Stimulated activated CD4-positive, alpha-beta T cell treated with anti-CD3 and anti-CD28 coated beads, Interleukin-12 subunit alpha, Interleukin-12 subunit beta, amount 100 ng/mL, for 4 hours (primary cell): Measurements from ENCODE around the gene OR52W1.

Experiments
- DNase-seq: peaks from one replicate; pipeline ENCODE4 v3.0.0-alpha.2; 2020

The OR52W1 gene, protein sequence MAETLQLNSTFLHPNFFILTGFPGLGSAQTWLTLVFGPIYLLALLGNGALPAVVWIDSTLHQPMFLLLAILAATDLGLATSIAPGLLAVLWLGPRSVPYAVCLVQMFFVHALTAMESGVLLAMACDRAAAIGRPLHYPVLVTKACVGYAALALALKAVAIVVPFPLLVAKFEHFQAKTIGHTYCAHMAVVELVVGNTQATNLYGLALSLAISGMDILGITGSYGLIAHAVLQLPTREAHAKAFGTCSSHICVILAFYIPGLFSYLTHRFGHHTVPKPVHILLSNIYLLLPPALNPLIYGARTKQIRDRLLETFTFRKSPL

DNA sequence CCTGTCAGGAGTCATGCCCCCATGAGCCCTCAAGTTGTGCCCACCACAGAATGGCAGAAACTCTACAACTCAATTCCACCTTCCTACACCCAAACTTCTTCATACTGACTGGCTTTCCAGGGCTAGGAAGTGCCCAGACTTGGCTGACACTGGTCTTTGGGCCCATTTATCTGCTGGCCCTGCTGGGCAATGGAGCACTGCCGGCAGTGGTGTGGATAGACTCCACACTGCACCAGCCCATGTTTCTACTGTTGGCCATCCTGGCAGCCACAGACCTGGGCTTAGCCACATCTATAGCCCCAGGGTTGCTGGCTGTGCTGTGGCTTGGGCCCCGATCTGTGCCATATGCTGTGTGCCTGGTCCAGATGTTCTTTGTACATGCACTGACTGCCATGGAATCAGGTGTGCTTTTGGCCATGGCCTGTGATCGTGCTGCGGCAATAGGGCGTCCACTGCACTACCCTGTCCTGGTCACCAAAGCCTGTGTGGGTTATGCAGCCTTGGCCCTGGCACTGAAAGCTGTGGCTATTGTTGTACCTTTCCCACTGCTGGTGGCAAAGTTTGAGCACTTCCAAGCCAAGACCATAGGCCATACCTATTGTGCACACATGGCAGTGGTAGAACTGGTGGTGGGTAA is at the start of gene OR52W1:
Gene OR52W1 (plus strand): TSS at position 51 of the 637 bp plus-strand sequence. CDS start 0 bp downstream, at position 51.
- no peak for DNase-seq

DNA sequence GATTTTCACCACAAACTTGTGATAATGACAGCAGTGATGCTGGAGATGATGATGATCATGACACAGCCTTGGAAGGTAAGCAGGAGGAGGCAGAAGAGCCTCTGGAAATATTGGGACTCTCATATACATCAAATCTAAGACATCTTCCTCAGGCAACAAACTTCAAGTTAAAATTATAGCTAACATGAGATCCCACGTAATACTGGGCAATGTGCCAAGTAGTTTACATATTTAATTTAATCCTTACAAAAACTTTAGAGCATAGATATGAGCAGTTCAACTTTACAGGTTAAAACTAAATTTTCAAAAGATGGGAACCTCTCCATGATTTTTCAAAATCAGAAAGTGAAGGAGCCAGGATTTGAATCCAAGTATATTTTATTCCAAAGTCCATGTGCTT is 47.9 kb upstream of the OR52W1 start:
- no peak for DNase-seq

DNA sequence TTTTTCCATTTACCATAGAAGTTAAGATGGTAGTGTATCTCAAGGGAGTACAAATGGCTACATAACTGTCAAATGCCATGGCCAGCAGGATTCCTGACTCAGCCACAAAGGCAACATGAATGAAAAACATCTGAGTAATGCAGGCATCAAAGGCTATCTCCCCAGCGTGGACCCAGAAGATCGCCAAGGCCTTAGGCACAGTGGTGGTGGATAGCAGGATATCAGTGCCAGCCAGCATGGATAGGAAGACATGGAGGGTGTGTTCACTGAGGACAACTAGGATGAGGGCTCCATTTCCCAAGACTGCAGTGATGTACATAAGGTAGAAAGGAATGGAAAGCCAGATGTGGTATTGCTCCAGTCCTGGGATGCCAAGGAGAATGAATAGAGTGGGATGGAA is 46.9 kb upstream of the OR52W1 start:
- DNase-seq = no peak

DNA sequence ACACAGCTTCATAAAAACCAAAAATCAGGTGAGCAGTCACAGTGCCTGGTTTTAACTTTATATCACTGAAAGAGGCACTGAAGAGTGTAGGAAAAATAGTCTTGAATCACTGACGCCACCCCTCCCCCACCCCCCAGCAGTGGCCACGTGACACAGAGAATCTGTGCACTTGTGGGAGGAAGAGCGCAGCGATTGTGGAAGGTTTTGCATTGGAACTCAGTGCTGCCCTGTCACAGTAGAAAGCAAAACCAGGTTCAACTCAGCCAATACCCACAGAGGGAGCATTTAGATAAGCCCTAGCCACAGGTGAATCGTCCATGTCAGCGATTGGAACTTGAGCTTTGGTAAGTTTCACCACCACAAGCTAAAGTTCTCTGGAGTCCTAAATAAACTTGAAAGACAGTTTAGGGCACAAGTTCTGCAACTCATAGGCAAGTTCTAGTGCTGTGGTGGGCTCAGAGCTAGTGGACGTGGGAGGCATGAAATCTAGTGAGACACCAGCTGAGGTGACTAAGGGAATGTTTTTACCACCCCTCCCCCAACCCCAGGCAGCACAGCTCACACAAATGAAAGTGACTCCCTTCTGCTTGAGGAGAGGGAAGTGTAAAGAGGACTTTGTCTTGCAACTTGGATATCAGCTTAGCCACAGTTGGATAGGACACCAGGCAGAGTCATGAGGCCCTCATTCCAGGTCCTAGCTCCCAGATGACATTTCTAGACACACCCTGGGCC is 42.2 kb upstream of the OR52W1 start:
- no peak for DNase-seq

DNA sequence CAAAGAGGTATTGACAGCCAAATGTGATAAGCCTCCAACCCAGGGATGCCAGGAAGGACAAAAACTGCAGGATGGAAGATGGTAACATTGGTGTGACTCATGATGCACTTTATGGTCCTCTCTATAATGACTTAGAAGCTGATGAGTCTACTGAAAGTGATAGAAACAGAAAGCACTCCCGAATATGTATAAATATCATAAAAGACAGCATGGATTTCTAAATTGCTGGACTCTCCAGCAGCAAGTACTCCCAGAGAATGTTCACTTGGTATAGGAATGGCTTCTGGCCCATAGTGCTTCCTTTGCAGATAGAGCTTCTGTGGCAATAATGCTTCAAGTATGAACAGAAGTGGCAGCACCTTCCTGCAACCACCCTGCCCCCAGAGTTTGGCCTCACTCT is 28.8 kb upstream of the OR52W1 start, which contains the start of gene OR52B2:
Gene OR52B2 (minus strand): TSS at position 101 of the 400 bp plus-strand sequence. CDS start 0 bp downstream, at position 101.
- DNase-seq = no peak

DNA sequence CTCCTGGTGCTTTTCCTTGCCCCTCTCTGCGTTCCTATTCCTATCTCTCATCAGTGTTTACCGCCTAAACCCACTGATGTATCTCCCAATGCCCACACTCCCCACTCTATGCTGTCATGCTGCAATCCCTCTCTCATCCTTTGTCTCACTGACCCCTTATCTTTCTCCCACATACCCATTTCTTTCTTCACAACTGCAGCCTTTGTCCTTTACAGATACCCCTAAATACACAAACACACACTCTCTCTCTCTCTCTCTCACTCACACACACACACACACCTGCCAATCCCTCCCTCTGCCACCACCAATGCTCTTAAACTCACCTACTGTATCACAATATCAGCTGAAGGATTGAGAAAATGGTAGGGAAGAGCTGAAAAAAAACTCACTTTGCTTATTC is 23.6 kb upstream of the OR52W1 start:
- no peak for DNase-seq

DNA sequence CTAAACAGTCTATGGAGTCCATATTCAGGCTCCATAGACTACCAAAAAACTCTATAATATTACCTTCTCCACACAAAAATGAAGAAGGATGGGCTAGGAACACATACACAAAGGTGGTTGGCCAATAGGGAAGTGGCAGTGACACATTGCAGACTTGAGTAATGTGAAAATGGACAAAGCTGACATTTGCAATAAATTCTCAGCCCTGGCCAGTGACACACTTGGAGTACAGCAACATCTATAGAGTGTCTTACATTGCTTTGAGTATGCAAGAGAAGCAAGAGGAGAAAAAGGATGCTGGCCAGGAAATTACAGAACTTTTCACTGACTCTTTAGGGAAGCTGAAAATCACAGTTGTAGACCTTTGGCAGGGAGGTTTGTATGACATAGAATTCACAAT is 7.3 kb upstream of the OR52W1 start:
- no peak for DNase-seq

DNA sequence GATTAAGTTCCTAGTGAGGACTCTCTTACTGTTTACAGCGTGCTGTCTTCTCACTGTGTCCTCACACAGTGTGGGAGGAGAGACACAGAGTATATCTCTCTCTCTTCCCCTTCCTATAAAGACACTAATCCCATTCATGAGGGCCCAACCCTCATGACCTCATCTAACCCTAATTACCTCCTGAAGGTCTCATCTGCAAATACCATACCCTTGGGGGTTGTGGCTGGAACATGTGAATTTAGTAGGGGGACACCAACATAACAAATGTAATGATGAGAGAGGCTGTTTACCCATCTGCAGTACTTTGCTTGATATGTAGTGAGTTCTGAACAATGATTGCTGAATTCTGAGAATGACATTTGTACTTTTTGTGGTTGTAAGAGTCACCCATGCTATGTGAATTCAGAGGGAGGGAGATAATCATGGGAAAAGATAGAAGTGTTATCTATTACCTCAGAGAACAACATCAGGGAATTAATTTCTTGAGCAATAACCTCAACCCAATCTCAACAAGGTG is 4.9 kb upstream of the OR52W1 start:
- DNase-seq = no peak

DNA sequence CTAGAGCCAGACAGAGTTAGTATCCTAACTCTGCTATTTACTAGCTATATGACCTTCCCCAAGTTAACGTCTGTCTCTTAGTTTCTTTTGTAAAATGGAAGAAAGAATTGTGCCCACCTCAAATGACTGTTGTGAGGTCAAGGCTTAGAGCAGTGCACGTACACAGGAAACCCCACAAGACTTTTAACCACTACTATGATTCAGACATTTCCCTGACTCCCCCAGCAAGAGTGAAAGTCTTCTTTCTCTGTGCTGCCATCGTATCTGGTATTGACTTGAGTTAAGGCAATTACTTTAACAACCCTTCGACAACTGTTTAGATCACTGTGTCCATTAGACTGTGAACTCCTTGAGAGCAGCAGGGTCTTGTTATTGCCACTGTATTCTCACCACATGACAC is 2.6 kb upstream of the OR52W1 start:
- no peak for DNase-seq

DNA sequence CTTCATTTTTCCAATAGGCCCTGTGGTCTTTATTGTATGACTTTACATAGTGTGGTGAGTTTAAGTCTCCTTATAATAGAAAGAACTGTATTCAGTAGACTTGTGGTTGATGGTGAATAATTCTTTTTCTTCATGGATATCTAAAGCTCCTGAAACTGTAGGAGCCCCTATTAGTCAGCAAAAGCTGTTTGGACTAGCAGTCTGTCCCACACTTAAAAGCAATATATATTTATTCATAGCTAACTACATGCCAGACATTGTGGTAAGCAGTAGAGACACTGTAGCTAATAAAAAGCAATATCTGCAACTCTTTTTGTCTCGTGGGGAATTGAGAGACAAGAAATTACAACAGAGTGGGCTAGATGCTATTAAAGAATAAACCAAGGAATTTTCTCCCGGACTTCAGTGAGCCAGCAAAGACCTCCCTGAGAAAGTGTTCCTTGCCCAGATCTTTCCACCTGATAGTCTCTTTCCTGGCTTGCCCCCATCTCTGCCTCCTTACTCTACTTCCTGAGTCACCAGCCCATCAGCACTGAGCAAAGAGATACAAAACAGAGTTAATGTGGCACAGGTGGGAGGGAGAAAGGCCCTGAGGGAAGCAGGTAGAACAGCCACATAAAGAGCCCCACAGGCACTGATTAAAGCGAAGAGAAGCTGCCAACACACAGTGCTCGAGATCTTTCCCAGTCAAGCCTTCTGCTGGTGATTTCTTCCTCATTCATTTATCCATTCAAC is 1.4 kb upstream of the OR52W1 start:
- no peak for DNase-seq

DNA sequence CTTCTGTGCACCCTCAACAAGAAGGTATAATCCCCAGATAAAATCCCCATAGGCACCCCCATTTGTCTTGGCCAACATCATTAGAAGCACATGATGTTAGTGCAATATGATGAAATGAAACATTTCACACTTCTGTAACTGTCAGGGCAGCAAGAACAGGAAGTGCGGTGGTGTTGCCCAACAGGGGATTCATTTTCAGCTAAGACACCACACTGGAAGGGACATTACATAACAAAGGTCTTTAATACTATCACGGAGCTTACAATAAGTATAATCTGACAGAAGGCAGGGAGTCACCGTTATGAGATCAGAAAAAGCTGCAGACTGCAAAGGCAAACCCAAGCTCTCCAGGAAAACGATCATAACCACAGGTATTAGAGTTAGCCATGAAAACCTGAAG is 2.0 kb downstream of the OR52W1 start:
- no peak for DNase-seq

DNA sequence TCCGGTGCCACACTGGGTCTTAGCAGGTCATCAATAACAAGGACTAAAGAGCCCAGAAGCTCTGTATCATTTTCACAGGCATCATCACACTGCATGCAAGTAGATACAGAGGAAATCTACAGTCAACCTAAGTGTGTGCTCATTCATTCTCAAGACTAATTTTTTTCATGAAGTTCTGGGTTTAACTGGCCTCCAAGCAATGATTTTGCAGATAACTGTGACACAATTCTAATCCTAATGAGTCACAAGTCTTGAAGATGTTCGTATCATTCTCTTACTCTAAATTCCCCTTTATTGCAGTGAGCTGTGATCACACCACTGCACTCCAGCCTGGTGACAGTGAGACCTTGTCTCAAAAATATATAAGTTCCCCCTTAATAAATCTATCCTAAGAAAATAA is 2.5 kb downstream of the OR52W1 start:
- no peak for DNase-seq

DNA sequence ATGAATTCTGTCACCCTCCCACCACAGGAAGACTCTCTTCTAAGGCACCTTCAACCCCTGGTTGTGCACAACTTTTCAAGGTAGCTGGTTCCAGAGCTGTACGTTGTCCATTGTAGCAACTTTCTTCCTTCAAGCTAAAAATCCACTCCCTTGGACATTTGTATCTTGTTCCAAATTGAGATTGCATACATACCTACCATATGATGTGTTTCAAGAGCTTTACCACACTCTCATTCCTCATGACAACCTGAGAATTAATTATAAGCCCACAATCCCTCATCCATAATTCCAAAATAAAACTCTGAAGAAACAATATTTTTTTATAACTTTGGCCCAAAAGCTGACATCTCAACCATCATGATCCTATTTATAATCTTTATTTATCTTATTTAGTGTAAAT is 3.0 kb downstream of the OR52W1 start:
- no peak for DNase-seq

DNA sequence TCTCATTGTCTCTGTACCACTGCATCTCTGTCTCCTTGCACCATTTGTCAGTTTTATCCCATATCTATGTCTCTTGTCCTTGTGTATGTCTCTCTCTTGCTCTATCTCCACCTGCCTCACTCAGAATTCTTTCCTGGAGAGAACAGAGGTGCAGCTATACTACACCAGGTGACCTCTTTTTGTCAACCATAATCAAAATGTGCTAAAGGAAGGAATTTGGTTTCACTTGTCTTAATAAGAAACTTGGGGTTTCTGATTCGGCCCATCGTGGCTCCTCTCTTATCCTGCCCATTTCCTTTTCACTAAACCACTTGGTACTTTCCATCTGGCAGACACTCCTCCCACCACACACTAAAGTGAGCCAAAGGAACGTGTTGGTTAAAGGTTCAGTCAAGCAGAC is 4.3 kb downstream of the OR52W1 start:
- no peak for DNase-seq

DNA sequence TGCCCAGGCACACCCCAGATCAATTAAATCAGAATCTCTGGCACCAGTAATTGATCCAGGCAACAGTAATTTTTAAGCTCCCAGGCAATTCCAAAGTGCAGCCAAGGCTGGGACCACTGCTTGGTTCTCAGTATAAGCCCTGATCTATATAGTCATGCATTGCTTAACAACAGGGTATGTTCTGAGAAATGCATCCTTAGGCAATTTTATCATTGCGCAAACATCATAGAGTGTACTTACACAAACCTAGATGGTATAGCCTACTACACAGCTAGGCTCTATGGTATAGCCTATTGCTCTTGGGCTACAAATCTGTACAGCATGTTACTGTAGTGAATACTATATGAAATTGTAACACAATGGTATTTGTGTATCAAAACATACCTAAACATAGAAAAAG is 5.7 kb downstream of the OR52W1 start:
- DNase-seq = no peak

DNA sequence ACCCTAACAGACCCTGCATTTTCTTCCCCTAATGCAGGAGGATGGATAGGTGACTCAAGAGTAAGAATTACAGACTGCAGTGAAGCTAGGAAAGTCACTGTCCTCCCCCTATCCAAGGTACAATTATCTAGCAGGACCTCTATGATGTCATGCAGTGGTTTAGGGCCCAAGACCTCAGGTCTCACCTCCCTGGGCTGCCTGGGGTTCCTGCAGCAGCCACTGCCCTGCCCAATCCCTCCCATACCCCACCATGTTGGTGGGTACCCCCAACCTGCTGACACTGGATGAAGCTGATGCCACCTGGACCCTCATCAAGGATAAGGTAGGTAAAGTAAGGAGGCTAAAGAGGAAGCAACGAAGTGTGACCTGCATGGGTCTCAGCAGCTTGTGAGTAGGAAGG is 6.3 kb downstream of the OR52W1 start, which contains the start of gene C11orf42:
Gene C11orf42 (plus strand): TSS at position 192 of the 400 bp plus-strand sequence. CDS start 59 bp downstream, at position 251.
- DNase-seq = no peak

DNA sequence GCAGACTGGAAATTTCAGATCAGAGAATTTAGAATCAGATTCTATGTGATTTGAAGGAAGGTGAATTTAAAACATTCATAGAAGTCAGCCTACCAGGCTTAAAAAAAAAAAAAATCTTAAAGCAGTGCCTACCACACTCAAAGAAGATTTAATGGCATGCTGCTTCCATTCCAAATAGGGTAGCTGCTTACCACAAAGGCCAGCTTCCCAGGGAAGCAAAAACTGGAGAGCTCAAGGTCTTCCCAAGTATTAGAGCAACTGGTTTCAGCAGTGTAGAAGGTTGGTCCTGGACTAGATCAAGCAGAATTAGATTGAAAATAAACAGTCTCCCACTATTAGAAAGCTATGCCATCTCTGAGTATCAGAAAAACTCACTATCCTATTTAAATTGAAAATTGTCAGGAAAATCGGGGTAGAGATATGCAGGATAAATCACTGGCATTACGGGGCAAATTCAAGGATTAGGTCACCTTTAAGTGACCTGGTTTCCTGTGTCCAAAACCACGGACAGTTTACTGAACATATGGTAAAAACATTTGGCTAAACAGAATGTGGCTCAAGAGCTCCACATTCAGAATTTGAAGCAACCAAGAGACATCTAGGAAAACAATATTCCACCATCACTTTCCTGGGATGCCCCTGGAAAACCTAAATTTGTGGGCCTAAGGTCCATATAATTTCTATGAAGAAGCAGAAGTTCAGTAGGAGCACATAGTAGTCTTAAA is 7.6 kb downstream of the OR52W1 start:
- DNase-seq = no peak

DNA sequence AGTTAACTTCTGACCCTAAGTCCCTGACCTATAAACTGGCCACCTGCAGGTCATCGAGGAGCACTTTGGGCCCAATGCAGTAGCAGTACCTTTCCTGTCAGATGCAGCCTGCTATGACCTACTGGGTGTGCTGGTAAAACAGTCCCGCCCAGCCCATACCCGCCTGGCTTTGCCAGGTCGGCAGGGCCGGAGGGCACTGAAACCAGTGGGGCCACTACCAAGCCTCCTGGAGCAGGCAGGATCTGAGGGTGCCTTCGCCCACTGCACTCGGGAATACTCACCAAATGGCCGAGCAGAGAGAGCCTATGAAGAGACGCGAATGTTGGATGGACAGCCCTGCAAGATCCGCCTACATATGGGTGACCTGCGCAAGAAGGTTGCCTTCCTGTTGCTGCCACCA is 10.8 kb downstream of the OR52W1 start:
- no peak for DNase-seq

DNA sequence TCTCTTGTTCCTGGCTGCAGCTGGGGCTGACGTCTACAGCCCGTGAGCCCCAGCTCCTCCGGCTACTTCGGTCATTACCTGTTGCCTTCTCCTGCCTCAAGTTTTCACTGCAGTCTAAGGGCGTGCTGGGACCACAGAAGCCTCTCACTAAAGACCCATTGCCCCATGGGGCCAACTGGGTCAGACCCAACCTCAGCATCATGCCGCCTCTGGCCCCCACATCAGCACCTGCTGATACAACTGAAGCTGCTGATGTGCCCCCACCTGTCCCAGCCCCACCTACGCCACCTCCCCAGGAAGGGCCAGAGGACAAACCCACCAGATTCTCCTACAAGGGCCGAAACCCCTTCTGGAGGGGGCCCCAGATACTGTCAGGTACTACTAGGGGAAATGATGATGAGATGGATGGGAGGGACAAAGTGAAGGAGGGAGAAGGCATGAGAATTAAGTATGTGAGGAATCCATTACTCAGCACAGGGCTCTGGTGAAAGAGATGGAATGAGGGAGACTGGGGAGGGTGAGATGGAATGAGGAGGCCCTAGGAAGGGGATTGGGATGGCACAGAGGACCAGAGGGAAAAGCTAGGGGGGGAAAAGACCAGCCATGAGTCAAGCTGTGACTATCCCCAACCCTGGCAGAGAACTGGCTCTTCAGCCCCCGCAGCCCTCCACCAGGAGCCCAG is 11.4 kb downstream of the OR52W1 start:
- DNase-seq = no peak

DNA sequence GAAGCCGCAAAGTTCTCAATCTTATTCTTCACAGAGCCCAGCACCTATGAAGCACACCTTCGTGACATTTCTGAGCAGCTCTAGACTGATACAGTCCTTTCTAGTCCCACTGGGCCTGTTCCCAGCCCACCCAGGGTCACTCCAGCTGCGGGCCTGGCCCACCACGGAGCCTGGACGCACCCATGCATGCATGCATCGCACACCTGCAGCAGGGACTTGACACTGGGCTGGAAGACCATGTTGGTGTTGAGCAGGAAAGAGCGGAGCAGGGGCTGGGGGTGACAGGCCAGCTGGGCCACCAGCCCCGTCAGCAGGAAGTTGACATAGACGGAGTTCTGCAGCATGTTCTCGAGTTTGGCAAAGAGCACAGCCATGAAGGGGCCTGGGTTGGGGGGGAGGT is 15.5 kb downstream of the OR52W1 start:
- DNase-seq = no peak

DNA sequence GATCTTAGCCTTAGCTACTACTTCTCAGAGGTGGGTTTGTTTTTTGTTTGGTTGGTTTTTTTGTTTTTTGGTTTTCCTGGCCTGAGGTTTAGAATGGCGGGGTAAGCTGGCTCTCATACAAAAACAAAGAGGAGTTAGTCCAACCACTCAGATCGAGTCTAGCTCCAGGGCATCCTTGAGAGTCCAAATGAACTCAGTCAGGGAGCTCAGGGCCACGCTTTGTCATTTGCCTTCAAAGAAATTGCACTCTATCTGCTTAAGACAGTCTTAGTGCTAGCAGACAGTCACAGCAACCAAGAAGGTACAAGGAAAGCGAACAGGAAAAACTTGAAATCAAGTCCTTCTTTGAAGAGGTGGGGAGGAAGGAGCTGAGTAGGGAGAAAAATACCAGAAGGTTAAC is 17.5 kb downstream of the OR52W1 start:
- DNase-seq = no peak

DNA sequence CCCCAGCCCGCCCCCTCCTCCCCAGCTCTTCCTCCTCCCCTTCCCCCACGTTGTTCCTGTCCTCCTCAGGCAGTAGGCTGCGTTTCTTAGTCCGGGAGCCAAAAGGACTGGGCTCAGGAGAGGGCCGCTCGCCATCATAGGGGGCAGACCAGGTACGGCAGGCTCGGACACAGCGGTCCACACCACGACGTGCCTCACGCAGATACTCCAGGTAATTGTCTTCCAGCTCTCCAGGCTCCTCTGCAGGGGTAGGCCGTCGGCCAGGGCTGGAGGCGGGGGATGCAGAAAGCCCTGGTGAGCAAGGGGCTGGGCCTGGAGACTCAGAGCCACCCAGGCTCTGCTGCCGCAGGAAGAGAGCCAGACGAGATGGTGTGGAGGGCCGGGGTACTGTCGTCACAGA is 18.7 kb downstream of the OR52W1 start:
- no peak for DNase-seq
